ENCODE data around the gene CD200R1.

Gene CD200R1

DNA sequence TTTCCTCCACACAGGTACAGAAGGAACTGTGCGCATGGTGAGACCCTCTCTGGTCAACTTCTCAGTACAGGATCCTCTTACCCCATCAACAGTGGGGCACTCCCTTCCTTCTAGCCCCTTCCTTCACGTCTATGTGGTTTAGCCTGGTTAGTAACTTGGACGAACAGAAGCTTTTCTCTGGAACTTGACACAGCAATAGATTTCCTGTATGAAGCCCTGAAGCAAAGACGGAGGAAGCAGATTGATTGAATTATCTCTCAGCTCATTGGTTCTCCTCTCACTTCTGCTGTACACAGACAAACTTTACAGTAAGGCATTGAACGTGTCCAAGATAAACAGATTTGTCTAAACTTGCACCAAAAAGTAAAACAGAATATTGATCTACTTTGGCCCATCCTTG, at the start of gene CD200R1:
TSS of gene CD200R1 (minus strand) at position 210 of the 400 bp plus-strand sequence. CDS start 246 bp downstream, outside the sequence.
- DNase-seq (ENCODE audit: low read depth in 2 of 2): no peak

DNA sequence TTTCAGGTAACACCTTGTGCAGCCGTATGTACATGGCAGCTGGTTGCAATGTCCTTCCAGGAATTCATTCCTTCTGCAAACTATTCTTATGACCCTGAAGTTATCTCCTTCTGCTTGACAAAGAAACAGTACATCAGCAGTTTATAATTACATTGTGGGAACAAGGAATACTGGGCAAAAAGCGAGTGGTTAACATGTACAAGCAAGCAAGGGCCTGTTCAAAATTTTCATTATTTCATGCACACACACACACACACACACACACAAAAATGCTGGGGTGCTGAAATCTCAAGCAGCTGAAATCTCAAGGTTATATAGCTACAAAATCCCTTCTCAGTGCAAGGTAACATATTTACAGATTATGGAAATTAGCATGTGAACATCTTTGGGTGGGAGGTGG, 46.6 kb upstream of the CD200R1 start:
- DNase-seq (ENCODE audit: low read depth in 2 of 2): no peak

DNA sequence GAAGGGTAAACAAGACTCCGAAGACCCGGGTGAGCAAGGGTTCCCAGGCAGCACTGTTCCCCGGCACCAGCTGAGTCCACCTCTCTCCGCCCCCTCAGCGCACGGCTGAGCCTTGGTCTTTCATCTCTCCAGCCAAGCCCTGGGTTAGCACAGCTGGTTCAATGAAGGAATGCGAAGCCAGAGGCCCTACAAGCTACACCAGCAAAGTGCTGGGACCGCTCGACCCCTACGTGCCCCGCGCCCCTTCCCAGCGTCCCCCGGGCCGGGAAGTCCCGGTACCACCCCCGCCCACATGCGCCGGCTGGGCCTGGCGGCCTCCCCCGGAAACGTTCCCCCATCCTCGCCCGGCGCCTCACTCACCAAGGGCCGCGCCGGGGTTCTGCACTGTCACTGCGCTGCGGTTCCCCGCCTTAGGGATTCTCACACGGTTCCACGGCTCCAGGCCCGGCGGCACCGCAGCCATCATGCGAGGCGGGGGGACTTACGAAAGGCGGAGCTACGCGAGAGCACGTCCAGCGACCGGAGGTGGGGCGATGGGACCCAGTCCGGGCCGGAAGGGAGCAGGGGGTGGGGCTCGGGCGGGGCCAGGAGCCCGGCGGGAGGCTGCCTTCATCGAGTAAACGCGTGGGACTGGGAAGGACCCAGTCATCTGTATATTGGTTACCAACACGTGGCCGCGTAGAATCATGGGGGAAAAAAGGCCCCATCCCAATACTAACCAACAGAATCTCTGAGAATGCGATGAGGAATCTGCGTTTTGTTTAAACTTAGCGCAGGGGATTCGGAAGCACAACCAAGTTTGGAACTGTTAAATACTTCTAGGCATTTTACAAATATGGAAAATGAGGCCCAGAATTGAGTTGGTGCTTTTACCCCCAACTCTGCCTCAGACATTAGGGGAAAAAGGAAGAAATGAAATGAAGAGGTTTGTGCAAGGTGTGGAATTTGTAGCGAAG, 44.6 kb upstream of the CD200R1 start:
- peak; percentile 87 to 88 for DNase-seq (ENCODE audit: low read depth in 2 of 2)

- DNase-seq (ENCODE audit: low read depth in 2 of 2): no peak
Measured at GRCh38 chr3:113018536-113019181, 43.8 kb upstream of the CD200R1 start.

DNA sequence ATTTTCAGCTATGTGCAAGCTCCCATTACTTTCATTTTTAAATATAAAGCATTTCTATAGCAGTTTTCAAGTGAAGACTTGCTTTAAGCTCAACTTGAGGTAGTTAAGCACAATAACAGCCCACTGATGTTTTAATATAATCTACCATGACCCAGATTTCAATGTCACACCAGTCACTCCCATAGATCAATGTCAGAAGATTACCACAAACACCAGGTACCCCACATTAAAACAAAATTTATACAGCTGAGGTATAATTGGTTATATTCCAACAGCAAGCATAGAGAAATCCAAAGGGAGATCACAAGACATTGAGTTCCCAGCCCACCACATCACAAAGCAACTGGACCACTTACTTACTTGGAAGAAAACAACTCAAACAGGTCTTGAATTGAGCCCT, 38.7 kb upstream of the CD200R1 start:
- no peak for DNase-seq (ENCODE audit: low read depth in 2 of 2)

DNA sequence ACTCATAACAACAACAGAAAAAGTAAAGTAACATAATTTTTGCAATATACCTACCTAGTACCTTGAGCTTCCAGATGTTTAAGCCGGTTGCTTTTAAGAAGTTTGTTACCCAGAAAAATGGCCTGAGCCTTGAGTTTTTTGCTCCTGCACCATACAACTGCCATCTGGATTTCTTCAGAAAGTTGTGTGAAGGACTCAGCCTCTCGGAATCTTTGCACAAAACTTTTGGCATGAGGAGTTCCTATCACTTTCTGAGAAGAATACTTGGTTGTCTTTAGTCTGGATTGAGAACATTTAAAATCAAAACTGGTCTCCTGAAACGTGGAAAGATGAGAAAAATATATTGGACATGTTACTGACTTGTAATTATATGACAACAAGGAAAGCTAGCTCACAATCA, 33.2 kb upstream of the CD200R1 start:
- no peak for DNase-seq (ENCODE audit: low read depth in 2 of 2)

DNA sequence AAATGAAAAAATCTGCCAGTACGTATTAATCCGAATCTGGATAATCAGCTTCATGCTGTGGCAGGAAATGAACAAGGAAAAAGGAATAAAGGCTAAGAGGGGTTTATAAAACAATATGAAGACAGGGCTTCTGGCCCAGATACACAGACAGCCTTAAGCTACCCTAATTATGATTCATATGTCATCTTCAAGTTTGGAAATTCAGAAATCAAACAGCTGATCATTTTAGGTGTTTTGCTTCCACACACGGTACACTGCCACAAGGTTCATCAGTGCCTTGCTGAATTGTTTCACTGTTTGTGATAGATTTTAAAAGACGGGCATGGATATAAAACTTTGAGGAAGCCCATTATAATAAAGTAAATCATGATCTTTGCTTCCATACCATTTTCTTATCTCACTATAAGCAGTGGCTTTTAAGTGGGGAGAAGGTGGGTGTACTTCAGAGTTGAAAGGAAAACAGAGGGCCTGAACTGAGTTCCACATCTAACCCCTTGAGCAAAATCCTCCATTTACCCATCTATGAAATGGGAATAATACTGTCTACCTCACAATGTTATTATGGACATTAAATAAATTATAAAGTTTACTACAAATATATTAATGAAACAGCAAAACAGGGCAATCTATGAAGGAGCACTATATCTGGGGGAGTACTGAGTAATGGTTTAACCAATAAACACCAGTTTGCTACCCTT, 31.6 kb upstream of the CD200R1 start:
- DNase-seq (ENCODE audit: low read depth in 2 of 2): no peak

DNA sequence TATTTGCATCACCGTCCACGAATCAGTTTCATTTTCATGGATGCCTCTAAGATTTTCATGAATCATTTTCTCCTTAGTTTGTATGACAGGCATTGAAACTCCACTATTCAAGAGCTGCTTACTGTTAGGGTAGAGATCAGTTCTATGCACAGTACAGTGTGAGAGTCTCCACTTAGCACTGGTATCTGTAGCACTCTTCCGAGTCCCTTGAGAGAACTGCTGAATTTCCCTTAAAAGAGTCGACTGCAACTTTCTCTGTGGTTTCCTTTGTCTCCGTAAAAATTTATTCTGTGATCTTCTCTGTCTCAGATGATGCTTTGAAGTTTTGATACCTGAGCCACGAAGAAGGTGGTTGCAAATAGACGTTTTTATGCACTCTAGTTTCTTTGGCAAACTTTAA, 30.7 kb upstream of the CD200R1 start:
- DNase-seq (ENCODE audit: low read depth in 2 of 2): no peak

DNA sequence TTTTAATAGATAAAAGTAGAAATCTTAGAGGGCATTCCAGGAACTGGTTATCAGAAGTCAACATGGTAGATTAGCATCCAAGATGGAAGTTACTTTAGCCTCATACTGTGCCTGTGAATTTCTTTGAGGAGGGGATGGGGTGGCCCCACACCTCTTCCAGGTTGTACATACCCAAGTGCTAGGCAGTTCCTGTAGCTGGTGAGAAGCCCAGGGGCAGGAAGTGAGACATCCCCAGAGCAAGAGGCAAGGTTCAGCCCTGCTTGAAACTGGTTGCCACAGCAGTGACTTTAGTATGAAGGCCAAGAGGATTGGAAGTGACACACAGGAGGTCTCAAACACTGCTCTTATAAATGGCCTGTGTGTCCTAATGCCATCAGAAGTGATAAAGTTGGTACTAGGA, 27.8 kb upstream of the CD200R1 start:
- peak in 1 of 2 donors; percentile 19 for DNase-seq (ENCODE audit: low read depth in 2 of 2)

GRCh38 chr3:113002037-113002436, 27.1 kb upstream of the CD200R1 start:
- DNase-seq (ENCODE audit: low read depth in 2 of 2): no peak

- DNase-seq (ENCODE audit: low read depth in 2 of 2): no peak
Measured at GRCh38 chr3:113000691-113001090, 25.8 kb upstream of the CD200R1 start.

GRCh38 chr3:112995800-112996199, 20.9 kb upstream of the CD200R1 start:
- no peak for DNase-seq (ENCODE audit: low read depth in 2 of 2)

GRCh38 chr3:112990672-112991602, 16.0 kb upstream of the CD200R1 start, which contains the start of gene GTPBP8:
Gene GTPBP8 (plus strand): TSS chr3:112990984. CDS start chr3:112991000, 16 bp downstream.
- peak; percentile 74 to 81 for DNase-seq (ENCODE audit: low read depth in 2 of 2)

DNA sequence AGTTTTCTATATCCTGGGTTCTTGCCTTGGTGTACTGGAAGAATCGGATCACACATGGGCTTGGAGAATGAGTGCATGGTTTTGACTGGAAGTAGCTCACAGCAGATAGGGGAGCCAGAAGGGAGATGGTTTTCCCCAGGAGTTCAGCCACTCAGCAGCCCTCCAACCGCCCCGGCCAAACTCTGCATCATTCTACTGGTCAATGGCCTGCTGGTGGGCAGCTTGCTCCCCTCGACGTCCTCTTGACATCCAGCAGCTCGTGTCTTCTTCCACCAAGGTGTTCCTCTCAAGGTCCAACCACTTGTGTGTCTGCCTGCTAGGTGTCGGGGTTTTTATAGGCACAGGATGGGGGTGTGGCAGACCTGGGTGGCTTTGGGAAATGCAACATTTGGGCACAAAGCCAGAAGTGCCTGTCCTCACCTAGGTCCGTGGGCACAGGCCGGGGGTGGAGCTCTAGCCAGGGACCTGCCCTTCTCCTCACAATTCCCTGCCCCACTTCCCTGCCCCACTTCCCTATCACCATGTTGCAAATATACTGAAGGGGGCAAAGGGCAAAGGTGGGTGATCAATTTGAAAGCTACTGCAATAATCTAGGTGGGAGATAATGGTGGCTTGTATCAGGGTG, 12.9 kb upstream of the CD200R1 start:
- no peak for DNase-seq (ENCODE audit: low read depth in 2 of 2)

GRCh38 chr3:112984485-112984884, 9.6 kb upstream of the CD200R1 start:
- DNase-seq (ENCODE audit: low read depth in 2 of 2): no peak

- no peak for DNase-seq (ENCODE audit: low read depth in 2 of 2)
Measured at GRCh38 chr3:112982710-112983109, 7.8 kb upstream of the CD200R1 start.

DNA sequence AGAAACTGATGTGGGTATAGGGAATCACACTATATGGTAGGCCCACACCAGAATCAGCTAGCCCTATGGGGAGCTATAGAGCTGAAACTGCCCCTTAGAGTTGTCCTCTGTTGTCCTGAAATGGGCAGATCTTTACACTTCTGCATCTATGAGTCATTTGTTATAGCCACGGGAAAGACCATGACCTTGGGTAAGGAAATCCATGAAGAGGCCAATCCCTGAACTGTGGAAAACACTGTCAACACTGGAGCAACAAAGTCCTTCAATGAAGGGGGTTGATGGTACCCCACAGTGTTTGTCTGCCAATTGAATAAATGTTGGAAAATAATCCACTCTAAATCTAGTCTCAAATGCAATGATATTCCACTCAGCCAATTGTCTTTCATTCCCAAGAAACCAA, 5.2 kb upstream of the CD200R1 start:
- no peak for DNase-seq (ENCODE audit: low read depth in 2 of 2)

DNA sequence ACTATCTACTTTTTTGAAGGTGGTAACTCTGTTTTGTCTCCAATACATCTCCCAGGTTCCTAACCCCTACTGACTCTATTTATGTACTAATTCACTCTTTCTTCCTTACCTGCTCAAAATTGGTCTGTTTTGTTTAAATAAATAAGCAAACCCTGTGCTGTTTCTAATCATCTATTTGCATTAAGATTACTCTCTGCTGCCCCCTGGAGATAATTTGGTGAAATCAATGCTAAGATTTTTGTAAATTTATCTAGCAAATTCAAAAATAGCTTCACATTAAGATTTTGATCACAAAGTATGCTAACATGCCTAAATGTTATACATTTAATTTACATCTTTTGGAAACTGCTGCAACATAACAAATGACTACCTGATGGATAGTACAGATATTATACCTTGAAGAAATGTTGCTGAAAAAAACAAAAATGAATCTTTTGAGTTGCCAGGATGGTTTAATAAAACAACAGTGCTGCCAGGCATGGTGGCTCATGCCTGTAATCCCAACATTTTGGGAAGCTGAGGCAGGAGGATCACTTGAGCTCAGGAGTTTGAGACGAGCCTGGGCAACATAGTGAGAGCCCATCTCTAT, 4.4 kb upstream of the CD200R1 start:
- no peak for DNase-seq (ENCODE audit: low read depth in 2 of 2)

- no peak for DNase-seq (ENCODE audit: low read depth in 2 of 2)
Measured at GRCh38 chr3:112976953-112977352, 2.0 kb upstream of the CD200R1 start.

- DNase-seq (ENCODE audit: low read depth in 2 of 2): no peak
Measured at GRCh38 chr3:112976001-112976400, 1.1 kb upstream of the CD200R1 start.

Data from stimulated activated CD8-positive, alpha-beta memory T cell treated with anti-CD3 and anti-CD28 coated beads, Interleukin-15, amount 100 ng/mL, for 48 hours (primary cell).